K562 (cell line): ENCODE data around the gene CACNA1I. TPM values are rescaled to one million over a fixed set of nuclear protein-coding genes. Genes with fewer than 3 reads are reported as not detected.

ENCODE experiments used
- ATAC-seq: fragments of 200-7000 bp; cut with Tn5 transposase; 3 replicates; pipeline ENCODE4 v1.9.1; 2020; ENCODE audit warnings: moderate library complexity
- BruUV-seq: library from RNA; stranded (reverse); fragments of 400-500 nt; replicated peaks from 2 replicates; lab custom pipeline; 2021; lab: Mats Ljungman, UMichigan
- CTCF ChIA-PET: fragments of 300-600 bp; formaldehyde crosslinking; extraction: SDS; loops from one replicate; lab custom pipeline; 2021; ENCODE audit warnings: low intra/inter-chr PET ratio; lab: Yijun Ruan, JAX
- POLR2A ChIA-PET: fragments of 300-600, 350-650 bp; sonication (Branson Sonifier 250); formaldehyde crosslinking; extraction: SDS; loops from one replicate; lab custom pipeline; 2021; ENCODE audit warnings: antibody characterized with exemption, inconsistent platforms; lab: Yijun Ruan, JAX
- DNase-seq, 4 experiments: peaks; one replicate each; pipeline versions ENCODE4 v3.0.0 to v3.0.0-alpha.2; 2011 to 2018; ENCODE audit warnings: low spot score in 3 of 4, mixed read lengths in 3 of 4; ENCODE audit errors: extremely low read depth in 1 of 4
- FAIRE-seq: peaks from 2 replicates; lab custom pipeline; 2011; peaks lifted over from hg19 to GRCh38; lab: Jason Lieb, UNC
- H2AFZ ChIP-seq: 2 replicates; pipeline ENCODE4 v1.6.0; 2011; ENCODE audit warnings: low read depth, low read length, control low read depth, inconsistent platforms
- H3K27ac ChIP-seq: fragments of 200-600 bp; 3 replicates; pipeline ENCODE4 v1.8.0; 2011; ENCODE audit warnings: low read depth, mild to moderate bottlenecking, control low read depth, inconsistent platforms, low read length, moderate library complexity, mixed read lengths; ENCODE audit errors: extremely low read depth
- H3K27me3 ChIP-seq, 2 experiments: fragments of 300-600 bp in 1 of 2; 2 replicates in 1 of 2; 3 replicates in 1 of 2; pipeline versions ENCODE4 v1.6.0 to v1.8.0; 2011; ENCODE audit warnings: inconsistent platforms in 2 of 2, low read length in 2 of 2, mild to moderate bottlenecking in 1 of 2, mixed read lengths in 1 of 2, moderate library complexity in 1 of 2; ENCODE audit not compliant: control insufficient read depth in 2 of 2, insufficient read depth in 2 of 2
- H3K36me3 ChIP-seq: fragments of 300-600 bp; 3 replicates; pipeline ENCODE4 v1.8.0; 2011; ENCODE audit warnings: mild to moderate bottlenecking, low read length, inconsistent platforms; ENCODE audit not compliant: control insufficient read depth, insufficient read depth
- H3K4me1 ChIP-seq, 2 experiments: fragments of 200-600 bp in 1 of 2; replicated peaks in 1 of 2; 2 replicates in 1 of 2; 3 replicates in 1 of 2; pipeline versions ENCODE4 v1.5.1 to v1.8.0; 2011; ENCODE audit warnings: inconsistent platforms in 2 of 2, low read length in 2 of 2, mild to moderate bottlenecking in 1 of 2, mixed read lengths in 1 of 2, moderate library complexity in 1 of 2; ENCODE audit not compliant: control insufficient read depth in 2 of 2, insufficient read depth in 2 of 2
- H3K4me2 ChIP-seq: 2 replicates; pipeline ENCODE4 v1.6.1; 2011; ENCODE audit warnings: low read length, control low read depth, inconsistent platforms, mixed read lengths; ENCODE audit not compliant: insufficient read depth
- H3K4me3 ChIP-seq: fragments of 200-600 bp; sonication (generic), shearing (Covaris generic); 2 replicates; pipeline ENCODE4 v1.5.1; 2016; ENCODE audit warnings: control low read depth, inconsistent platforms
- H3K79me2 ChIP-seq: fragments of 200-600 bp; 3 replicates; pipeline ENCODE4 v1.8.0; 2011; ENCODE audit warnings: low read length, inconsistent platforms; ENCODE audit not compliant: control insufficient read depth, insufficient read depth
- H3K9ac ChIP-seq, 2 experiments: 2 replicates each; pipeline versions ENCODE4 v1.6.0 to v1.6.1; 2011; ENCODE audit warnings: low read depth in 2 of 2, low read length in 2 of 2, control low read depth in 1 of 2, inconsistent platforms in 1 of 2, mild to moderate bottlenecking in 1 of 2, mixed read lengths in 1 of 2; ENCODE audit not compliant: insufficient read depth in 1 of 2
- H3K9me1 ChIP-seq: one replicate; pipeline ENCODE4 v1.6.0; 2011; ENCODE audit warnings: inconsistent platforms, mild to moderate bottlenecking, low read length, moderate library complexity; ENCODE audit not compliant: control insufficient read depth, insufficient read depth
- H3K9me3 ChIP-seq: replicated peaks from 2 replicates; pipeline ENCODE4 v1.5.1; 2011; ENCODE audit warnings: low read depth, low read length, inconsistent platforms; ENCODE audit not compliant: control insufficient read depth, insufficient read depth
- H4K20me1 ChIP-seq: replicated peaks from 2 replicates; pipeline ENCODE4 v1.6.1; 2011; ENCODE audit warnings: low read length, inconsistent platforms, mixed read lengths; ENCODE audit not compliant: control insufficient read depth, insufficient read depth
- CREB3L1 ChIP-seq: fragments of 450-650 bp; IDR thresholded peaks from 2 replicates; pipeline ENCODE4 v1.6.1; 2014; ENCODE audit warnings: low read depth, mild to moderate bottlenecking, moderate library complexity, borderline replicate concordance
- KAT7 ChIP-seq: sonication (generic); formaldehyde crosslinking; IDR thresholded peaks from 2 replicates; pipeline ENCODE4 v1.8.0; 2022; ENCODE audit warnings: missing genetic modification reagents, mild to moderate bottlenecking, borderline replicate concordance
- SIN3B ChIP-seq: fragments of 450-650 bp; IDR thresholded peaks from 2 replicates; pipeline ENCODE4 v1.6.1; 2017; ENCODE audit warnings: low read depth, mild to moderate bottlenecking, moderate library complexity
- WGBS: fragments of 100-300 bp; shearing (Covaris generic); methylation state at CpG from one replicate; pipeline ENCODE4 v1.1.6; 2016; ENCODE audit warnings: low coverage, mixed read lengths; ENCODE audit not compliant: insufficient coverage; ENCODE audit errors: missing lambda C conversion rate; 5-methylcytosine and 5-hydroxymethylcytosine counted together
- in situ Hi-C: fragments of 300-500 bp; cut with MboI; formaldehyde crosslinking; loops from 4 replicates; pipeline ENCODE4 v1.15.0; 2018; ENCODE audit warnings: inconsistent platforms, mixed read lengths
- intact Hi-C: fragments of 100-400 bp; cut with micrococcal nuclease; formaldehyde crosslinking; loops from 2 replicates; pipeline ENCODE4 v1.14.2; 2022
- polyA plus RNA-seq, 8 experiments: library from polyadenylated mRNA; depleted of rRNA in 4 of 8; stranded (reverse) in 5 of 8; unstranded in 3 of 8; fragments of >200 nt; fragmentation: Nextera tagmentation in 2 of 8; fragmentation: Illumina TruSeq in 1 of 8; extraction: Ambion mirVana in 2 of 8; extraction: Trizol in 1 of 8; gene quantifications; 2 replicates each; pipeline versions ENCODE4 v1.2.1 to v1.2.3, GENCODE V29; 2011 to 2014; ENCODE audit warnings: inconsistent platforms in 1 of 8, missing spikeins in 1 of 8
- total RNA-seq, 7 experiments: library from RNA; depleted of rRNA in 6 of 7; stranded (reverse); fragments of >200 nt in 6 of 7; fragmentation: Illumina TruSeq in 2 of 7; extraction: Trizol in 2 of 7; gene quantifications; 2 replicates each; pipeline versions ENCODE4 v1.2.1 to v1.2.3, GENCODE V29; 2011 to 2021; ENCODE audit warnings: low replicate concordance in 1 of 7

Gene CACNA1I
- total and polyA plus RNA-seq, 9 of the 15 experiments (the other 6 are each of a cell fraction or from before 2014, with no cell fraction given): 0.01 to 0.79 (median 0.32) TPM; not detected in 1

- Histone ChIP-seq H3K27me3 (no peaks in the 10 kb centered on the region), H3K36me3 (no peaks in the 10 kb centered on the region), H3K4me3 (no peak overlapping the region), H3K9me3 (no peaks in the 10 kb centered on the region), H4K20me1 (no peaks in the 10 kb centered on the region), H3K9me1 (no peaks in the 10 kb centered on the region), H3K9ac (no peak overlapping the region), H3K4me2 (no peak overlapping the region), H3K27ac (no peak overlapping the region), H3K79me2 (no peaks in the 10 kb centered on the region), H2AFZ (no peak overlapping the region), H3K4me1 (peaks cover 0 to 22% of the 10 kb centered on the region in 2 experiments; a peak in 3 of 5 replicates)
- ATAC-seq (no peak), DNase-seq (no peak), FAIRE-seq (no peak)
- TF ChIP-seq SIN3B (no peak), KAT7 (CRISPR knock-in tag) (no peak), CREB3L1 (no peak)
- BruUV-seq: no TSS peak
- no CpG with 5 or more reads among the region's 77 CpGs for WGBS
- POLR2A ChIA-PET: no interaction called here
- in situ Hi-C loops: no loop called here
- CTCF ChIA-PET: no interaction called here
- intact Hi-C loops: no loop called here
Measured at GRCh38 chr22:39685336-39686177, 115.0 kb downstream of the CACNA1I start.
